Stimulated activated CD8-positive, alpha-beta memory T cell treated with anti-CD3 and anti-CD28 coated beads, Interleukin-4, amount 100 ng/mL, for 48 hours (primary cell): ENCODE data around the gene ACTRT3.
A peak's percentile ranks its signal among the peaks of the same experiment; 100 is the strongest.

ENCODE experiments used
- DNase-seq: peaks from one replicate; pipeline ENCODE4 v3.0.0-alpha.2; 2020

Gene ACTRT3

DNA sequence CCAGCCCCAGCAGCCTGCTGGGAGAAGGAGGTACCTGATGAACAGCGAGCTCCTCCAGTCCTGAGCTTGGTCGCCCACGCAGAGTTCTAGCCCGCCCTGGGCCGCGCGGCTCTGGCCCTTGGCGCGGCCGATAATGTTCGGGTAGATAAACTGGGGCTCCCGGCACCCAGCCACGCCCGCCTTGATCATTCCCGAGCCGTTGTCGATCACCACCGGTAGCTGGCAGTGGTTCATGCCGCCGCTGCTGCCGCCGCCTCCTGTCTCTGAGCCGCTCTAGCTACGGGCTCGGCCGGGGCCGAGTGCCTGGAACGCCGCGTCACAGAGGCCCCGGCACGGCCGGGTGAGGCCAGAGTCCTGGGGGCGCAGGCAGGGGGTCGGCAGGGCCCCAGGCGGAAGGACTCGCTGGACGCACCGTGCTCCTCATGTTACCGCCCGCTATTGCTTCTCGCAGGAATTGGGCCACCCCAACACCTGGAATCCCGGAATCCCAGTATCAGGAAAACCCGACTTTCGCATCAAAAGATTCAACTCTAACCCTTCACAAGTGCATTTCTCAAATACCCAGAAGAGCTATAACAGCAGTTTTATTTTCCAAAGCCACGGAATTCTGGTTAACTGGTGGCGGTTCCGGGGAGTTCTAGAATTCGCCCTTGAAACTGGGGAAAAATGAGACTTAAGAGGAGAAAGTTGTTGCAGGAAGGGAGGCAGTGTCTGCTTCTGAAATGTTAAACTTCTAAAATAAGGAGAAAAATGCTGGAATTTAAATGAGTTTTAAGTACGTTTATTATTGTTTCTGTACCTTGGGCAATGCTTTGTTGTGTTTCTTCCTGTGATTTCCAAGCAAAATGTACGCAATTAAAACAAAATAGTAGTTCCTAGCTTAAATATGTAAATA lies at the start of gene ACTRT3:
TSS of gene ACTRT3 (minus strand) at position 275 of the 895 bp plus-strand sequence. CDS start at position 234, 41 bp downstream.
- peak; percentile 80 for DNase-seq

DNA sequence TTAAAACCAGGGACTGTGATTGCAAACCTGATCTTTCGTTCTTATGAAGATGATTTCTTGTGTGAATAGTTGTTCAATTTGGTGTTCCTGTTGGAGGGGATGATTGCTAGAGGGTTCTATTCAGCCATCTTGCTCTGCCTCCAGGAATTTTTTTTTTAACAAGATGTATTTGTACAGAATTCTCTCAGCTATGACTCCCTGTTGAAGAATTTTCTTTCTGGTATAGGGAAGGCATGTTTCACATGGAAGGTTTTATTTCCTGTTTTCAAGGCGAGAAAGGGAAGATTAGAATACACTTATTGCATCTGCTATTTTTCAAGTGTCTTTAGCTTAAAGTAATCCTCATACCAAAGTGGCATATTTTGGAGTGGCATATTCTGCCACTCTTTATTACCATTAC lies 49.0 kb upstream of the ACTRT3 start:
- no peak for DNase-seq

DNA sequence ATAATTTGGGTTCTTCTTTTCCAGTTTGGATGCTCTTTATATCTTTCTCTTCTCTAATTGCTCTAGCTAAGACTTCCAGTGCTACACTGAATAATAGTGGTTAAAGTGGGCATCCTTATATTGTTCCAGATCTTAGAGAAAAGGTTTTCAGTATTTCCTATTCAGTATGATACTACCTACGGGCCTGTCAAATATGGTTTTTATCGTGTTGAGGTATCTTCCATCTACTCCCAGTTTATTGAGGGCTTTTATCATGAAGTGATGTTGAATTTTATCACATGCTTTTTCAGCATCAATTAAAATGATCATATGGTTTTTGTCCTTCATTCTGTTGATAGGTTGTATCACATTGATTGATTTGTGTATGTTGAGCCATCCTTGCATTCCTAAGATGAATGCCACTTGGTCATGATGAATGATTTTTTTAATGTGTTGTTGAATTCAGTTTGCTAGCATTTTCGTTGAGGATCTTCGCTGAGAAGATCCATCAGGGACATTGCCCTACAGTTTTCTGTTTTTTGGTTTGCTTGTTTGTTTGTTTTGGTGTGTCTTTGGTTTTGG lies 46.3 kb upstream of the ACTRT3 start:
- no peak for DNase-seq

DNA sequence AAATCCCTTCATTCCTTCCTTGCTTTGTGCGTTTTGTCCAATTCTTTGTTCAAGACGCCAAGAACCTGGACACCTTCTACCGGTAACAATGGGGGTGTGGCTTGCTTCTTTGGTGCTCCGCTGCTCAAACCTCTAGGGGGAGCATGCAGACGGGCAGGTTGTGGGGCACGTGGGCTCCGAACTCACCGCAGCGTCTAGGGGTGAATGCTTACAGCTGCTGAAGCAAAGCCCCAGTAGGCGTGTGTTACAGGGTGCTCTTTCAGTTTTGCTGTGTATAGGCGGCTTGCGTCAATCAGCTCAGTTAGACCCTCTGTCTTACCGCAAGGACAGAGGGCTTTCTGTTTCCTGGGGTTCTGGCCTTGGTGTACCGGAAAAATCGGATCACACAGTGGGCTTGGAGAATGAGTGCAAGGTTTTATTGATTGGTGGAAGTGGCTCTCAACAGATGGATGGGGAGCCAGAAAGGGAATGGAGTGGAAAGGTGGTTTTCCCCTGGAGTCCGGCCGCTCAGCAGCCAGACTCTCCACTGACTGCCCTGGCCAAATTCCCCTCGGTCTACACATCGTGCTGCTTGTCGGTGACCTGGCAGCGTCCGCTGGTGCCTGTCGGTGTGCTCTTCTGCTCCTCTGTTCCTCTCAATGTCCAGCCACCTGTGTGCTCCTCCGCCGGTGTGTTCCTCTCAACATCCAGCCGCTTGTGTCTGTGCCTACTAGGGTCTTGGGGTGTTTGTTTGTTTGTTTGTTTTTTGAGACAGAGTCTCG lies 44.6 kb upstream of the ACTRT3 start:
- DNase-seq: peak; percentile 80

DNA sequence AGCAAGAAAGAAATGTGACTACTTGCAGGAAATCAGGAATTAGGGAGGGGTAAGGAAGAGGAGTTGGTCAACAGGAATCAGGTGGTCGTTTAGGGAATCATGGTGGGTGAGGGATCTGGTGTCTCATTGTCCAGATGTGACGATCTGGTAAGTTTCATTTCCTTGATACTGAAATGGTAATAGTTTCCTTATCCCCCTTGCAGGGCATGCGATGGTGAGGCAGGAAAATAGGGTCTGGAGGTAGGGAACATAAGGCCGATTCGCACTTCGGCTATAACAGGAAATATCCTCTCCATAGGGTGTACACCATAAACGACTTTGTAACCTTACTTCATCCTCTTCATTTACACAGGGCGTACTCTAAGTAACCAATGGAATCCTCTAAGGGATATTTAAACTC lies 43.9 kb upstream of the ACTRT3 start:
- no peak for DNase-seq

DNA sequence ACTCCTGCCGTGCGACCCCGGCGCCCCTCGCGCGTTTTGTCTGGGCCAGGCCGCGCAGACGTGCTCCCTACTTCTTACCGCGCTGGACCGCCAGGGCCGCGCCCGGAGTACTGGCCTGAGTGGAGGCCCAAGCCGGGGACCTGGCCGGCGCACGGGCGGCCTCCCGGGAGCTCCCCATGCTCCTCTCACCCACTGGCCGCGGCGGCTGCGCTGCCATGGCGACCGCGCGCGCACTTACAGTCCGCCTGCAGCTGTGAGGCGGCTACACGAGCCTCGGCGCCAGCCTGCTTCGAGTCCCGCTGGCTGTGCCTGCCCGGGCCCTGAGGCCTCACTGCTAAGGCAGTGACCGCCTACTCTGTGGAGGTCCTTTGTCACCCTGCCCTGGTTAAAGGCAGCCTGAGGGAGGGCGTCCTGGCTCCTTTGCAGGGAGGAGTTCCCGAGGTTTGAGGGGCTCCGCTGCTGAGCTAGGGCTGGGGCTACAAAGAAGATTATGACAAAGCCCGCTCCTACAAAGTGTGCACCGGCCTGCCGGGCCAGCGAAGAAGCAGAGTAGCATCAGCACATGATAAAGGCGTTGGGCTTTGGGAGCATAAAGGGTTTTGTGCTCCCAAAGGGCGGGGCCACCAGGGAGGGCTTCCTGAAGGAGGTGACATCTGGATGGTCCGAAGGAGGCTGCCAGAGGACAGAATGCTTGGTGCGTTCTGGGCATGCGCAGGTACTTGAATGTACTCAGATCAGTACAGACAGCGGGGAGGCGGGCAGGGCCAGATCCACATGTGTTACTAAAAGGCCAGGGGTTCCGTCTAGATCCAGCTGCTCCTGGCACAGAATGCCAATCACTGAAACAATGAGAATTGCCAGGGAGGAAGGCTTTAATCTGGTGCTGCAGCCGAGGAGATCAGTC lies 43.2 kb upstream of the ACTRT3 start, which contains the start of the genes LRRC34 and LRRIQ4:
TSS of gene LRRC34 (minus strand) at position 573 of the 904 bp plus-strand sequence. CDS start at position 217, 356 bp downstream.
TSS of gene LRRIQ4 (plus strand) at position 539 of the 904 bp plus-strand sequence. CDS start 9,052 bp downstream, outside the sequence.
- DNase-seq: peak; percentile 86

DNA sequence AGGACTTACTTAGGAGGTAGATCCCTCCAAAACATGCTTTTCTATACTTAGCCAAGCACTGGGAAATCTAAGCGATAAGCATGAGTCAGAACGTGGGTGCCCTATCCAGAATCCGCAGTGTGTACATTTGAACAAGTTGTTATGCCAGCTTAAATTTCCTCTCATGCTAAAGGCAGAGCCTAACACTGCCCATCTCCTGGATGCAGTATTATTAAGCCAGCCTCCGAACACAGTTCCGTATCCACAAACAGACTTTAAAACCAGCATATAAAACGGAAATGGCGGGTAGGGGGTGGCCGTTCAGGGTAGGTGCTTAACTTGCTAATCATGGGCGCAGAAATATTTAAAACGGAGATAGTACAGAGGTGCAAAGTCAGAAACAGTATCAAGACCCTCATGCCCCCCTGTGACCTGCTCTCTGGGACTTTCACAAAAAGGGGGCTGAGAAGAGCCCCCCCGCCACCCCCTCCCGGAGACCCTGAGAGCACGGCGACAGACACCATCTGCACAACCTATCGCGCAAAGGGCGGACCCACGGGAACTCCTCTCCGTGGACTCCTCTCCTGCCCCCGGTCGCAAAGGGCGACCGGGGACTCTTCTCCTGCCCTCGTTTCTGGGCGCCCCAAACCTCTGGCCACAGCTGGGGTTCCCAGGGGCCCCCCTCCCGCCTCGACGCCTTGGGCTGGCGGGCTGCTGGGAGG lies 42.4 kb upstream of the ACTRT3 start:
- peak; percentile 32 for DNase-seq

DNA sequence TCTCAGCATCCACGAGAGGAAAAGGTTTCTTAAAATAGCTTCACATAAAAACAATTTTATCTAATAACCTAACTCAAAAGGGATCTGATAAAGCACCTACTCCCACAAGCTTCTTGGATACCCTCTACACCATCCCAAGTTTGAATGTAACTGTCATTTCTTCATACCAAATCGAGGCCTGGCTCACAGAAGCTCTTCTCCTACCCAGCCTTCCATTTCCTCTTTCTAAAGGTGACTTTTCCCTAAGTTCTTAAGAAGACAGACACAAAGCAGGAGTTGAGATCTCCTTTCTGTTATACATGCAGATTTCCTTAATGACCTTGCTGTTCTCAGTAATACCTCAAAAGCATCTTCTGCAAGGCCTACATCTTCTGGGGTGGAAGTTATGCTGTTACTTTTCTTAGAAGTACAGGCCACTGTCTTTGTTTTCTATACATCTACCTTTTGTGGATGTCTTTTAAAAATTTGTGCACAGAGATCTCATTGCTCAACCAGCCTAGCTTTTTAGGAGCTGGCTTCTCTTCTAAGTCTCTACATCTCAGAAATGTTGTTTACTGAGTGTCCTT lies 40.0 kb upstream of the ACTRT3 start:
- no peak for DNase-seq

DNA sequence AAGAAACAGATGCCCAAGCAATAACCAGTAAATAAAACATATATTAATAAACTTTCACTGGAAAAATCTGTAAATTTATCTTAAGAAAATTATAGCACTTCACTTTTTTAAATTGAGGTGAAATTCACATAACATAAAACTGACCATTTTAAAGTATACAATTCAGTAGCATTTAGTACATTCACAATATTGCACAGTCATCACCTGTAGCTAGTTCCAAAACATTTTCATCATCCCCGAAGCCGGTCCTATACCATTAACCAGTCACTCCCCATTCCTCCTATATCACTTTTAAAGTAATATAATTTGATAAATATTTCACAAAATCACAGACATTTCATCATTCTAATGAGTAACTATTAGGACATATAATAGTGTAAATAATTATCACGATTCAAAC lies 35.3 kb upstream of the ACTRT3 start:
- DNase-seq: no peak

DNA sequence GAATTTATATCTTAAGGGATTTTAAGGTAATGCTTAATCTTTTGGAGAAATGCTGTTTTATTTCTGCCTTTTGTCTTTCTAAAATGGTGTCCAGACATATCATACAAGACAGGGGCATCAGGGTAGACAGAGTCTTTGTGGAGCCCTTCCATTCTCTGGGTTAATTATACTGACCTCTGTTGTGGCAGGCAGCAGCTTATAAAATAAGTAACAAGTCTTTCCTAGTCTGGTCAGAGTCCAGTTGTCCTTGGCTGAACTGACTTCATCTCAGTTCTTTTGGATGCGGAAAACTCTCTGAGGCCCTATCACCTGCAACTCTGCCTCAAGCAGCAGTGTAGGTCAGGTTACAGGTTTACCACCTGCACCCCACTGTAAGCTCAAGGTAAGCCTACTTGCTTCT lies 23.0 kb upstream of the ACTRT3 start:
- no peak for DNase-seq

DNA sequence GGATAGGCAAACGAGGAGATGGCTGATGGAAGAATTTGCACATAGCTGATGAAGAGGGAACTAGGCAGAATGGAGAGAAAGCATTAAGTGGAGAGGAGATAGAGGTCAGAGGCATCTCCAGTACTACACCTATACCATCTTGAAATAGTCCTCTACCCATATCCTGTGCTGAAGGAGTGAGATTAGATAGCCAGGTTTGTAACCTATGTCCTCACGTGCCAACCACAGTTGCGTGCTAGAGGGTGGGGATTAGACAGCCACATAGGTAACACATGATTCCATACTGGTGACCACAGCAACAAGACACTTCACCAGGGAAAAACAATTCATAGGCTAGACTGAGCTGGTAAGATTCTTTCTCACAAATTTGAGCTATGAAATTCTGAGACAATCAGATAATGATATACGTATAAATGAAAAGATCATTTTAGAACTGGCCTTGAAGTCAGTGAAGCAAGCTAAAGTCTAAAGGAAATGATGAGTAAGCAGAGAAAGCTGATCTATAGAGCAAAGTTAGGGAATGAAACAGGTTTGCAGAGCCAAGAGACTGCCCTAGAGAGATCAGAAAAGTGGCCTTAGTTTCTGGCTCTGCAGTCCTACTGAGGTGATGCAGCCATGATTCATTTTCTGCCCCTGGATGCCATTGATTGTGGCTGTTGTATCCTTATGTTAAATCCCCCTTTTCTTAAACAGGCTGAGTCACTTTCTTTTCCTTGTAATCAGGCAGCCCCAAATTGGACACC lies 21.5 kb upstream of the ACTRT3 start:
- no peak for DNase-seq

DNA sequence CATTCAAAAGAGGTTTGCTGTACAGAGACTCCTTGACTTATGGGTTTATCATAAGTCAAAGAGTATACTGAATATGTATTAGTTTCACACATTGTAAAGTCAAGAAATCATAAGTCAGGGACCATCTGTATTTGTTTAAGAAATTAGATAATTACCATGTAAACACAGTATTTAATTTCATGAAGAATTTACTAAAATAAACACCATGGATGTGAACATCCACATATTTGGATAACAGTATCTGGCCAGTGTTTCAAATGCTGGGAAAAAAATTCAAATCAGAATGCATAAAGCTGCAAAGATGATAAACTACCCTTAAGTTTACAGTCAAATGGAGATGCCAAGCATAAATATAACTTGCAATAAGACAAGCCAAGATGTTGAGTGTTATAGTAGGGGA lies 20.9 kb upstream of the ACTRT3 start:
- DNase-seq: no peak

DNA sequence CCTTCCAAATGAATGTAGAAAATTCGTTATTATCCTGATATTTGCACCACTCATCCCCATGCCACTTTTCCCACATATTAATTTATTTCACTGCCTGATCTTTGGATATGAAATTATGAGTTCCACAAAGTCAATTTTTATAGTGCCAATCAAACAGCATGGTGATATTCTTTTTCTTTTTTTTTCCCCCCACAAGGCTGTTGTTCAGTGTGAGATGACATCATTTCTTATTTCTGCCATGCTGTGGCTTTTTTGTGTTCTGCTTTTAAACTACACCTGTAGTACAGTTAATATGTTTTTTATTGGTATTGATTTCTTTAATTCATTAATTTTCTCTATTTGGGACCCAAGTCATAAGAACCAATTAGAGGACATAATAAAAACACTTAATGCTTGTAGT lies 18.4 kb upstream of the ACTRT3 start:
- no peak for DNase-seq

DNA sequence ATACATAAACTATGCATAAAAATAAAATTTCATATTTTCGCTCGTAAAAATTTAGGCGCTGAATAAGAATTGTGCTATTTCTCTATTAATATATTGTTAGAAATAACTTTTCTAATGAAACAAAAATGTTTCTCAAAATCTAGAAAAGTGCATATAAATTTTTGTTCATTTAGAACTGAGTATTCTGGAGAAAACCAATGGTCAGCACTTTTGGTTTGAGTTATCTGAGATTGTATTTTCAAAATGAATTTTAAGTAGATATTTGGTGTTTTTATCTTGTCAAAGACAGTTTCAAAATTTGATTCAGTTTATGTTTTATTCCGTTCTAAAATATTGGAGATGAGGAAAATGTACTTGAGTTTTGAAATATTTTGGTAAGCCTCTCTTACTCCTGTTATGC lies 17.8 kb upstream of the ACTRT3 start:
- no peak for DNase-seq

DNA sequence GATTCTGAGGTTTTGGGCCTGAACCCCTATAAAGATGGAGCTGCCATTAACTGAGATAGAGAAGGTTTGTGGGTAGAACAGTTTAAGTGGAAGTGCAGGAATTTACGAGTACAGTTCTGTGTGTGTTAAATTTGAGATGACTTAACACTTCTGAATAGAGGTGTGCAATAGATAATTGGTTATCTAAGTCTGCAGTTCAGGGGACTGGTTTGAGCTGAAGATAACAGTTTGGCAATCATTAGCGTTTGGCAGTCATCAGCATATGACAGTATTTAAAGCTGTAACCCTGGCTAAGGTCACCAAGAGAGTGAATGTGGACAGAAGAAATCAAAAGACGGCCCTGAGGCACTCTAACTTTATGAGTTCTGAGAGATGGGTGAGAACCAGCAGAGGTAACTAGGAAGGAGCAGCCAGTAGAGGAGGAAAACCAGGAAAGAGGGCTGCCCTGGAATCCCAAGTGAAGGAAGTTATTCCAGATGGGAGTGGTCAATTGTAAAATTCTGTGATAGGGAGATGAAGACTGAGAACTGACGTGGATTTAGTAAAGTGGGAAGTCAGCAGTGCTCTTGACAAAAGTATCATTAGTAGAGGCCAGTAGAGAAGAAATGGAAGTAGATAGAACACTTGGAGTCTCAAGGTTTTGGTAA lies 12.0 kb upstream of the ACTRT3 start:
- DNase-seq: no peak

DNA sequence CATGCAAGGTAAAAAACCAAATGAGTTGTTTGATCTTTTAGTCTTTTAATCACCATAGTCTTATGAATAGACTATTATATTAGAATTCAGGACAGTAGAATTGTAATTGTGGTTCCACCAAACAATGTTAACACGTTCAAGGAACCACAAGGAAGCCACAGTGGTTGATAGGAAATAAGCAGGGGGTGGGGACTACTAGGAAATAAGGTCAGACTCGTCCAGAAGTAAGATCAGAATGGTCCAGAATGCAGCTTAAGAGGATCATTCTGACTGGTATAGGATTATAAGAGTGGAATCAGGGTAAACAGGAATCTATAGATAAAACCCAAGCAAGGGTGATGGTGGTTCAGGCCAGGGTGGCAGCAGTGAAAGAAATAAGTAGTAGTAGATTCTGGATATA lies 11.4 kb upstream of the ACTRT3 start:
- DNase-seq: no peak

DNA sequence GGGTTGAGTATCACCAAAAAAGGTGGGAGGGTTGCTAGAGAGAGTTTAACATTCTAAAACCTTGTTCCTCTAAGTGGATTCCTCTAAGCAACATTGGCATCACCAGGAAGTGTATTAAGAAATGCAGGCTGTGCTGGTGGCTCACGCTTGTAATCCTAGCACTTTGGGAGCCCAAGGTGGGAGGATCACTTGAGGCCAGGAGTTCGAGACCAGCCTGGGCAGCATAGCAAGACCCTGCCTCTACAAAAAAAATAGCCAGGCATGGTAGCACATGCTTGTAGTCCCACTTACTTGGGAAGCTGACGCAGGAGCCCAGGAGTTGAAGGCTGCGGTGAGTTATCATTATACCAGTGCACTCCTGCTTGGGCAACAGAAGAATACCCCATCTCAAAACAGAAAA lies 8.5 kb upstream of the ACTRT3 start:
- no peak for DNase-seq

DNA sequence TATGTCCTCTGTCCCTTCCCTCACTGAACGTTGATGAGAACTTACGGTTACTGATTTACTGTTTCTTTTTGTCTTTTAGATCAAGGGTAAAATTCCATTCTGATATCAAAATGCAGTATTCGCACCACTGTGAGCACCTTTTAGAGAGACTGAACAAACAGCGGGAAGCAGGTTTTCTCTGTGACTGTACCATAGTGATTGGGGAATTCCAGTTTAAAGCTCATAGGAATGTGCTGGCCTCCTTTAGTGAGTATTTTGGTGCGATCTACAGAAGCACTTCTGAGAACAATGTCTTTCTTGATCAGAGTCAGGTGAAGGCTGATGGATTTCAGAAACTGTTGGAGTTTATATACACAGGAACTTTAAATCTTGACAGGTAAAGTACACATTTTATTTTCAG lies 4.8 kb upstream of the ACTRT3 start:
- no peak for DNase-seq

DNA sequence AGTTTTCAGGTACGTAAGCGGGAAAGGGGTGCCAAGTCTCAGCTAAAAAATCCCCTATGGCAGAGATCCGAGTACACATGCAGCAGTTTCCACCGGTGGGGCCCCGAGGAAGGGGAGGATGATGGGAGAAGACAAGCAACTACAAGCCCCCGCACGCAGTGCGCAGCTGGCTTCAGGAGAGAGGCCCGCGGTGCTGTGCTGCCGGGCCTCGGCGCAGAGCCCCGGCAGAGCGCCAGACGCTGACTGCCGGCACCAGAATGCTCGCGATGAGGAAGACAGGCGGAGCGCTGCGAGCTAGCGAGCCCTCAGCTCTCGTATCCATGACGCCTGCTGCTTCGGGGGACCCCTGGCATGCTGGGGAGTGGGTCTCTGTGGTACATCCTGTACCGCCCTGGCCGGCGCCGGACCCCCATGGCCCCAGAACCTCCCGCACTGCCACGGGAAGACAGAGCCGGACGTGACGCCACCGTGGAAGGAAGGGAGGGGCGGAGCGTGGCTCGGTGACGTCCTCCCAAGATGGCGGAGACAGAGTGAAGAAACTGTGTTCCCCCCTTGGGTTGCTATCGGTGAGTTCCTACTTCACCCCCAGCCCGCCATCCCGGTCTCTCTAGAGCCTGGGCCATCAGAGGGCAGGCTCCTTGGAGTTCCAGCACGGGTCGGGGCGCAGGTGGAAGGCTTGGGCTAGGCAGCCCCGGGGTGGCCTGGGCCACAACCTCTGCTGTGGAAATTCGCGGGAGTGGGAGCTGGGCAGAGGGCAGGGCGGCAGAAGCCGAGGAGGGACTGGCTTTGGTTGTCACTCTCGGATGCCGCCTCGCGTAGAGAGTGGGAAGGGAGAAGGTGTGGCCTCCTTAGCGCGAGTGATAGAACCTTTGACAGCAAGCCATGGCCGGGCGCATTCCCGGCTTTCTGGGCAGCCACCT lies 3.8 kb upstream of the ACTRT3 start, which contains the start of gene MYNN:
TSS of gene MYNN (plus strand) at position 500 of the 920 bp plus-strand sequence. CDS start 900 bp downstream, outside the sequence.
- peak; percentile 95 for DNase-seq
